ENCODE data around the gene SGCA. TPM values are rescaled to one million over a fixed set of nuclear protein-coding genes. Genes with fewer than 3 reads are reported as not detected.

The SGCA gene
- total RNA-seq, 1 experiment from 2014 or later: not detected

- BruUV-seq (replicated peaks): no TSS peak
- H3K27ac Mint-ChIP-seq (ENCODE audit: low read depth, unreplicated experiment): no peak within 1 kb of the TSS
- POLR2A ChIA-PET: no interaction called here
Observed at GRCh38 chr17:50129728-50130558, 35.9 kb upstream of the SGCA start, which contains the start of gene SAMD14. Gene SAMD14 (minus strand): TSS chr17:50130160. CDS start chr17:50124959, 5,201 bp downstream.

GRCh38 chr17:50130559-50131305 is 35.1 kb upstream of the SGCA start:
- no peak for DNase-seq (ENCODE audit: unreplicated experiment)
- Mint-ChIP-seq H3K4me1 (ENCODE audit: insufficient read depth, unreplicated experiment) (peaks cover 12% of the 10 kb centered on the region), H3K9me3 (ENCODE audit: unreplicated experiment) (no peaks in the 10 kb centered on the region), H3K4me3 (ENCODE audit: unreplicated experiment) (no peak overlapping the region), H3K27ac (ENCODE audit: low read depth, unreplicated experiment) (no peak overlapping the region), H3K36me3 (ENCODE audit: insufficient read depth, unreplicated experiment) (peaks cover 18% of the 10 kb centered on the region), H3K27me3 (ENCODE audit: insufficient read depth, unreplicated experiment) (peaks cover 14% of the 10 kb centered on the region)
- ChIA-PET CTCF (interaction anchor here (0.7 to 1.2 kb wide), 3 partner anchors 8 to 57 kb away, joined by 3 to 6 read pairs (median 6); no protein-coding TSS in a partner anchor), POLR2A (no interaction called here)
- intact Hi-C loops (cut with micrococcal nuclease): no loop called here
- no peak for TF ChIP-seq CTCF (IDR thresholded peaks at IDR 0.05; ENCODE audit: unreplicated experiment)
- no TSS peak for BruUV-seq (replicated peaks)

More at GRCh38 chr17:50129728-50130558, 35.9 kb upstream of the SGCA start, which contains the start of gene SAMD14:
- DNase-seq (ENCODE audit: unreplicated experiment): no peak
- peaks cover 14% of the 10 kb centered on the region for H3K27me3 Mint-ChIP-seq (ENCODE audit: insufficient read depth, unreplicated experiment)
- intact Hi-C loops (cut with micrococcal nuclease): no loop called here
- CTCF ChIA-PET: interaction anchor here (0.5 to 1.2 kb wide), 3 partner anchors 11 to 58 kb away, joined by 3 to 6 read pairs (median 3); no protein-coding TSS in a partner anchor
- H3K36me3 Mint-ChIP-seq (ENCODE audit: insufficient read depth, unreplicated experiment): peaks cover 10% of the 10 kb centered on the region
- no peaks in the 10 kb centered on the region for H3K9me3 Mint-ChIP-seq (ENCODE audit: unreplicated experiment)
- no peak for TF ChIP-seq CTCF (IDR thresholded peaks at IDR 0.05; ENCODE audit: unreplicated experiment)
- peaks cover 12% of the 10 kb centered on the region for H3K4me1 Mint-ChIP-seq (ENCODE audit: insufficient read depth, unreplicated experiment)
- no peak within 1 kb of the TSS for H3K4me3 Mint-ChIP-seq (ENCODE audit: unreplicated experiment)

GRCh38 chr17:50132104-50132794 is 33.6 kb upstream of the SGCA start:
- H3K27me3 Mint-ChIP-seq (ENCODE audit: insufficient read depth, unreplicated experiment): peaks cover 14% of the 10 kb centered on the region
- POLR2A ChIA-PET: interaction anchor here (1.2 to 1.5 kb wide), 3 partner anchors 23 to 104 kb away, joined by 3 to 4 read pairs (median 3); no protein-coding TSS in a partner anchor
- H3K27ac Mint-ChIP-seq (ENCODE audit: low read depth, unreplicated experiment): no peak overlapping the region
- intact Hi-C loops (cut with micrococcal nuclease): no loop called here
- no peak for DNase-seq (ENCODE audit: unreplicated experiment)
- H3K4me3 Mint-ChIP-seq (ENCODE audit: unreplicated experiment): no peak overlapping the region
- no peak for TF ChIP-seq CTCF (IDR thresholded peaks at IDR 0.05; ENCODE audit: unreplicated experiment)
- BruUV-seq (replicated peaks): no TSS peak
- peaks cover 26% of the 10 kb centered on the region for H3K36me3 Mint-ChIP-seq (ENCODE audit: insufficient read depth, unreplicated experiment)
- no peaks in the 10 kb centered on the region for H3K9me3 Mint-ChIP-seq (ENCODE audit: unreplicated experiment)
- peaks cover 12% of the 10 kb centered on the region for H3K4me1 Mint-ChIP-seq (ENCODE audit: insufficient read depth, unreplicated experiment)
- CTCF ChIA-PET: interaction anchor here (0.6 to 0.7 kb wide), 3 partner anchors 20 to 56 kb away, joined by 3 to 4 read pairs (median 3); no protein-coding TSS in a partner anchor
